Heart left ventricle (tissue), 13 donors: ENCODE data around the gene CPA3.

Experiments used
- CTCF ChIP-seq, 12 donors: fragments of 200-600 bp; sonication (generic) in 4 of 12; IDR thresholded peaks; one replicate each; pipeline versions ENCODE4 v1.5.0 to v1.8.0; 2018 to 2022; ENCODE audit warnings: antibody characterized with exemption in 12 of 12, mild to moderate bottlenecking in 5 of 12
- POLR2A ChIP-seq, 2 donors: fragments of 450-650 bp; IDR thresholded peaks; one replicate each; pipeline ENCODE4 v1.6.1; 2017; ENCODE audit warnings: antibody characterized with exemption in 2 of 2, mild to moderate bottlenecking in 2 of 2, moderate library complexity in 2 of 2
- donor health status: ischemic (EF 13 %, LVEDD 7.1; RV severe dilation, severe dysfunction).
- donor health status: DM: no; HTN: yes; CAD: no.
- donor health status: DM: no; HTN: no; CAD: no.
- donor health status: ischemic (EF 25% LVEDD 6.9; RV normal size, moderate dysfunction).
- donor health status: ischemic (EF 25% LVEDD 5.7; RV mildly dilated, moderate dysfunction).
- donor health status: ischemic (EF 35%, LVEDD 5.7; RV mildly dilated, moderate dysfunction).
- donor health status: nonischemic (EF 11% LVEDD 7.7; RV severe dilation, severe dysfunction).
- donor health status: DM: yes; HTN: yes; CAD: no.
- donor health status: PGD.
- donor health status: ischemic (EF 29% LVEDD 5.4; RV normal size, mild dysfunction).
- donor health status: nonischemic (EF 23%, LVEDD 6.1; RV moderate dilation, normal function).

GRCh38 chr3:148943506-148944205, 78.6 kb downstream of the CPA3 start:
- peak; percentile 51 to 81 (median 66) for TF ChIP-seq CTCF (IDR thresholded peaks at IDR 0.05)
- TF ChIP-seq POLR2A (IDR thresholded peaks at IDR 0.05): no peak
